Natural killer cell (primary cell): ENCODE data around the gene RPS16. TPM values are rescaled to one million over a fixed set of nuclear protein-coding genes. Genes with fewer than 3 reads are reported as not detected.

Experiments used
- ATAC-seq, 3 donors: fragments of 150-1000 bp in 2 of 3; fragments of 200-7000 bp in 1 of 3; cut with Tn5 transposase; 1 replicate in 1 of 3; 2 replicates in 2 of 3; pipeline ENCODE4 v1.10.0; 2021; ENCODE audit warnings: mild to moderate bottlenecking in 2 of 3, moderate library complexity in 2 of 3
- DNase-seq, 2 donors: peaks; one replicate each; pipeline versions ENCODE4 v3.0.0 to v3.0.0-alpha.2; 2013 to 2021; ENCODE audit warnings: mixed read lengths in 1 of 2
- H3K27ac ChIP-seq: one replicate; pipeline ENCODE4 v1.5.1; 2013; ENCODE audit warnings: mild to moderate bottlenecking, low read length
- H3K27me3 ChIP-seq: one replicate; pipeline ENCODE4 v1.6.1; 2013; ENCODE audit warnings: low read length; ENCODE audit not compliant: control insufficient read depth, insufficient read depth
- H3K36me3 ChIP-seq: one replicate; pipeline ENCODE4 v1.6.1; 2013; ENCODE audit warnings: low read length; ENCODE audit not compliant: control insufficient read depth, insufficient read depth
- H3K4me1 ChIP-seq: one replicate; pipeline ENCODE4 v1.6.1; 2013; ENCODE audit warnings: low read length; ENCODE audit not compliant: control insufficient read depth, insufficient read depth
- H3K4me3 ChIP-seq: one replicate; pipeline ENCODE4 v1.5.1; 2013; ENCODE audit warnings: low read length
- H3K9me3 ChIP-seq: one replicate; pipeline ENCODE4 v1.6.1; 2013; ENCODE audit warnings: low read length; ENCODE audit not compliant: control insufficient read depth, insufficient read depth
- H3K27ac Mint-ChIP-seq, 2 donors: one replicate each; pipeline ENCODE4 v1.8.0; 2022; ENCODE audit warnings: mild to moderate bottlenecking in 2 of 2, mixed read lengths in 2 of 2, moderate library complexity in 1 of 2
- H3K27me3 Mint-ChIP-seq, 2 donors: one replicate each; pipeline ENCODE4 v1.8.0; 2022; ENCODE audit warnings: low read depth in 2 of 2, mixed read lengths in 2 of 2
- H3K36me3 Mint-ChIP-seq: one replicate; pipeline ENCODE4 v1.8.0; 2022; ENCODE audit warnings: mixed read lengths
- H3K4me1 Mint-ChIP-seq, 2 donors: one replicate each; pipeline ENCODE4 v1.8.0; 2022; ENCODE audit warnings: mixed read lengths in 2 of 2
- H3K4me3 Mint-ChIP-seq: one replicate; pipeline ENCODE4 v1.8.0; 2022; ENCODE audit warnings: mild to moderate bottlenecking, moderate library complexity, mixed read lengths
- H3K9me3 Mint-ChIP-seq, 2 donors: one replicate each; pipeline ENCODE4 v1.8.0; 2022; ENCODE audit warnings: mixed read lengths in 2 of 2
- CTCF ChIP-seq: fragments of 200-600 bp; IDR thresholded peaks from one replicate; pipeline ENCODE4 v1.8.0; 2022; ENCODE audit warnings: antibody characterized with exemption
- WGBS: methylation state at CpG from one replicate; pipeline ENCODE4 v1.1.7; 2013; ENCODE audit warnings: missing lambda C conversion rate; ENCODE audit not compliant: insufficient coverage; 5-methylcytosine and 5-hydroxymethylcytosine counted together
- intact Hi-C: fragments of 100-400 bp; cut with micrococcal nuclease; formaldehyde crosslinking; loops from one replicate; pipeline ENCODE4 v1.14.2; 2022
- total RNA-seq, 4 donors: library from RNA; stranded (reverse); fragments of 120-200 nt in 1 of 4; gene quantifications; one replicate each; pipeline versions ENCODE4 v1.2.3 to v1.2.4, GENCODE V29; 2013 to 2022

The RPS16 gene
- total RNA-seq, 3 donors from 2014 or later (not counting 1 experiment from before 2014, with no cell fraction given): 1,227 to 1,543 (median 1,399) TPM

- 70% methylated on average over 24 of the region's 25 CpGs for WGBS
- DNase-seq (peak in 1 of 2 donors; percentile 81), ATAC-seq (peak in 1 of 3 donors; percentile 58)
- peaks cover 20 to 25% of the 10 kb centered on the region in 2 donors for H3K4me1 Mint-ChIP-seq
- H3K27ac Mint-ChIP-seq: peak overlapping the region in 1 of 2 donors; percentile 7
- Histone ChIP-seq H3K36me3 (peaks cover 28% of the 10 kb centered on the region), H3K27me3 (no peaks in the 10 kb centered on the region), H3K4me3 (no peak overlapping the region), H3K27ac (peak overlapping the region; percentile 51), H3K4me1 (peaks cover 22% of the 10 kb centered on the region), H3K9me3 (no peaks in the 10 kb centered on the region)
- intact Hi-C loops: no loop called here
- H3K9me3 Mint-ChIP-seq: no peaks in the 10 kb centered on the region
- H3K36me3 Mint-ChIP-seq: peaks cover 13% of the 10 kb centered on the region
- no peak overlapping the region for H3K4me3 Mint-ChIP-seq
- no peak for TF ChIP-seq CTCF
- no peaks in the 10 kb centered on the region for H3K27me3 Mint-ChIP-seq
These were observed 4.8 kb downstream of the RPS16 start for GRCh38 chr19:39430675-39431593.

- peaks cover 6% of the 10 kb centered on the region in 2 donors for H3K4me1 Mint-ChIP-seq
These were observed 7.3 kb downstream of the RPS16 start for GRCh38 chr19:39428283-39429112.

GRCh38 chr19:39427707-39428106 lies 8.0 kb downstream of the RPS16 start:
- no peak for TF ChIP-seq CTCF
- peaks cover 12% of the 10 kb centered on the region for H3K36me3 ChIP-seq
- H3K36me3 Mint-ChIP-seq: no peaks in the 10 kb centered on the region
- no peaks in the 10 kb centered on the region for H3K27me3 Mint-ChIP-seq
- no peak overlapping the region for H3K4me3 ChIP-seq
- 92% methylated on average over 11 of the region's 11 CpGs for WGBS
- ATAC-seq (no peak), DNase-seq (no peak)
- H3K27ac ChIP-seq: no peak overlapping the region
- H3K4me1 ChIP-seq: peaks cover 6% of the 10 kb centered on the region
- no peak overlapping the region for H3K27ac Mint-ChIP-seq
- H3K4me3 Mint-ChIP-seq: no peak overlapping the region
- H3K9me3 Mint-ChIP-seq: no peaks in the 10 kb centered on the region
- no peaks in the 10 kb centered on the region for H3K27me3 ChIP-seq
- no peaks in the 10 kb centered on the region for H3K9me3 ChIP-seq
- intact Hi-C loops: no loop called here
- no peaks in the 10 kb centered on the region for H3K4me1 Mint-ChIP-seq

More at GRCh38 chr19:39428283-39429112, 7.3 kb downstream of the RPS16 start:
- DNase-seq: peak in 1 of 2 donors; percentile 21
- Histone ChIP-seq H3K4me3 (no peak overlapping the region), H3K27ac (no peak overlapping the region), H3K27me3 (no peaks in the 10 kb centered on the region), H3K36me3 (peaks cover 19% of the 10 kb centered on the region), H3K9me3 (no peaks in the 10 kb centered on the region), H3K4me1 (peaks cover 6% of the 10 kb centered on the region)
- H3K4me3 Mint-ChIP-seq: no peak overlapping the region
- intact Hi-C loops: no loop called here
- no peak for TF ChIP-seq CTCF
- 55% methylated on average over 23 of the region's 23 CpGs for WGBS
- H3K9me3 Mint-ChIP-seq: no peaks in the 10 kb centered on the region
- no peak for ATAC-seq
- H3K27ac Mint-ChIP-seq: no peak overlapping the region
- H3K27me3 Mint-ChIP-seq: no peaks in the 10 kb centered on the region
- peaks cover 6% of the 10 kb centered on the region for H3K36me3 Mint-ChIP-seq
